GM12878 (cell line): ENCODE measurements around the gene UHMK1. TPM values are rescaled to one million over a fixed set of nuclear protein-coding genes. Genes with fewer than 3 reads are reported as not detected.

Source experiments
- ATAC-seq: fragments of 200-7000 bp; cut with Tn5 transposase; 3 replicates; pipeline ENCODE4 v1.9.1; 2020; ENCODE audit warnings: mild to moderate bottlenecking, moderate library complexity
- BruUV-seq: library from RNA; stranded (reverse); fragments of 400-500 nt; replicated peaks from 2 replicates; lab custom pipeline; 2021; lab: Mats Ljungman, UMichigan
- CTCF ChIA-PET: fragments of 300-600 bp; sonication (Branson Sonifier 250); formaldehyde crosslinking; extraction: SDS; loops from one replicate; lab custom pipeline; 2021; ENCODE audit warnings: inconsistent platforms; lab: Yijun Ruan, JAX
- POLR2A ChIA-PET: fragments of 350-600 bp; formaldehyde crosslinking; extraction: SDS; loops from one replicate; lab custom pipeline; 2021; ENCODE audit warnings: inconsistent platforms; lab: Charles Lee
- RAD21 ChIA-PET: fragments of 300-600 bp; sonication (Branson Sonifier 250); formaldehyde crosslinking; loops from one replicate; lab custom pipeline; 2023; ENCODE audit warnings: antibody characterized with exemption; ENCODE audit not compliant: unreplicated experiment; lab: Charles Lee
- SMC1A ChIA-PET: fragments of 300-600 bp; sonication (Branson Sonifier 250); formaldehyde crosslinking; loops from one replicate; lab custom pipeline; 2023; ENCODE audit not compliant: unreplicated experiment, uncharacterized antibody; lab: Charles Lee
- DNase-seq: peaks from one replicate; pipeline ENCODE4 v3.0.0-alpha.2; 2011; ENCODE audit warnings: low read depth, low spot score
- FAIRE-seq: peaks from 3 replicates; lab custom pipeline; 2011; peaks lifted over from hg19 to GRCh38; lab: Jason Lieb, UNC
- H2AFZ ChIP-seq: 2 replicates; pipeline ENCODE4 v1.6.0; 2011; ENCODE audit warnings: low read depth, low read length, control low read depth; ENCODE audit not compliant: control insufficient read depth
- H3K27ac ChIP-seq: 2 replicates; pipeline ENCODE4 v1.5.1; 2011; ENCODE audit warnings: control low read depth; ENCODE audit not compliant: control insufficient read depth, insufficient read depth
- H3K27me3 ChIP-seq, 2 experiments: replicated peaks in 1 of 2; 2 replicates each; pipeline versions ENCODE4 v1.6.0 to v1.6.1; 2011; ENCODE audit warnings: low read length in 1 of 2; ENCODE audit not compliant: control insufficient read depth in 2 of 2, insufficient read depth in 2 of 2
- H3K36me3 ChIP-seq, 2 experiments: 2 replicates each; pipeline ENCODE4 v1.5.1; 2011; ENCODE audit warnings: low read length in 1 of 2; ENCODE audit not compliant: control insufficient read depth in 2 of 2, insufficient read depth in 2 of 2
- H3K4me1 ChIP-seq: 2 replicates; pipeline ENCODE4 v1.6.1; 2011; ENCODE audit warnings: mild to moderate bottlenecking, low read length, moderate library complexity, mixed read lengths; ENCODE audit not compliant: control insufficient read depth, insufficient read depth
- H3K4me2 ChIP-seq: 2 replicates; pipeline ENCODE4 v1.6.0; 2011; ENCODE audit warnings: control low read depth; ENCODE audit not compliant: control insufficient read depth, insufficient read depth
- H3K4me3 ChIP-seq: fragments of 200-600 bp; sonication (generic); 2 replicates; pipeline ENCODE4 v1.5.1; 2016
- H3K79me2 ChIP-seq: 2 replicates; pipeline ENCODE4 v1.6.0; 2011; ENCODE audit warnings: low read length; ENCODE audit not compliant: control insufficient read depth, insufficient read depth
- H3K9ac ChIP-seq: 2 replicates; pipeline ENCODE4 v1.8.0; 2011; ENCODE audit warnings: low read length, control low read depth, mixed read lengths; ENCODE audit not compliant: control insufficient read depth, insufficient read depth
- H3K9me3 ChIP-seq: replicated peaks from 3 replicates; pipeline ENCODE4 v1.5.1; 2011; ENCODE audit warnings: mild to moderate bottlenecking, low read length; ENCODE audit not compliant: control insufficient read depth, insufficient read depth
- H4K20me1 ChIP-seq: 2 replicates; pipeline ENCODE4 v1.6.0; 2011; ENCODE audit not compliant: control insufficient read depth, insufficient read depth
- ATF7 ChIP-seq: fragments of 450-650 bp; IDR thresholded peaks from 2 replicates; pipeline ENCODE4 v1.6.1; 2016; ENCODE audit warnings: low read depth, mild to moderate bottlenecking
- EP300 ChIP-seq, 2 experiments: fragments of 150-350 bp in 1 of 2; IDR thresholded peaks; 2 replicates each; pipeline ENCODE4 v1.6.1; 2011 to 2012; ENCODE audit warnings: low read depth in 2 of 2, low read length in 2 of 2, borderline replicate concordance in 1 of 2, improper control_type of control experiment in 1 of 2, inconsistent platforms in 1 of 2; ENCODE audit not compliant: control insufficient read depth in 1 of 2
- HCFC1 ChIP-seq: fragments of 150-350 bp; IDR thresholded peaks from 2 replicates; pipeline ENCODE4 v1.6.1; 2014; ENCODE audit warnings: low read length
- MTA2 ChIP-seq: fragments of 450-650 bp; IDR thresholded peaks from 2 replicates; pipeline ENCODE4 v1.6.1; 2016; ENCODE audit warnings: low read depth, mild to moderate bottlenecking, moderate library complexity
- RAD21 ChIP-seq: IDR thresholded peaks from 2 replicates; pipeline ENCODE4 v1.6.1; 2011; ENCODE audit warnings: mild to moderate bottlenecking, low read depth, low read length, moderate library complexity; ENCODE audit not compliant: insufficient read depth
- SREBF1 ChIP-seq: IDR thresholded peaks from 2 replicates; pipeline ENCODE4 v1.6.1; 2012; ENCODE audit warnings: mild to moderate bottlenecking, low read length
- SREBF2 ChIP-seq: IDR thresholded peaks from 2 replicates; pipeline ENCODE4 v1.6.1; 2012; ENCODE audit warnings: mild to moderate bottlenecking, low read length
- ZBED1 ChIP-seq: IDR thresholded peaks from 2 replicates; pipeline ENCODE4 v1.6.1; 2016; ENCODE audit warnings: borderline replicate concordance
- ZNF274 ChIP-seq: IDR thresholded peaks from one replicate; pipeline ENCODE4 v1.8.0; 2011; ENCODE audit not compliant: insufficient read length, insufficient read depth
- WGBS: methylation state at CpG from one replicate; pipeline ENCODE4 v1.1.6; 2016; ENCODE audit warnings: low lambda C conversion rate; ENCODE audit not compliant: insufficient replicate concordance, insufficient coverage; ENCODE audit errors: missing lambda C conversion rate; 5-methylcytosine and 5-hydroxymethylcytosine counted together
- in situ Hi-C: fragments of 300-500 bp; cut with MboI; formaldehyde crosslinking; loops from 9 replicates; pipeline ENCODE4 v1.14.3; 2018; ENCODE audit warnings: mixed read lengths
- intact Hi-C: fragments of 100-400 bp; cut with micrococcal nuclease; formaldehyde crosslinking; loops from one replicate; pipeline ENCODE4 v1.14.2; 2022; ENCODE audit not compliant: unreplicated experiment
- polyA plus RNA-seq, 11 experiments: library from polyadenylated mRNA; depleted of rRNA in 4 of 11; unstranded in 6 of 11; stranded (reverse) in 5 of 11; fragments of >200 nt; fragmentation: Nextera tagmentation in 4 of 11; fragmentation: Illumina TruSeq in 1 of 11; extraction: Ambion mirVana in 4 of 11; extraction: Trizol in 1 of 11; gene quantifications; 1 replicate in 1 of 11; 2 replicates in 10 of 11; pipeline versions ENCODE4 v1.2.1 to v1.2.3, GENCODE V29; 2011 to 2016; ENCODE audit warnings: inconsistent platforms in 2 of 11, missing spikeins in 2 of 11, low read depth in 1 of 11
- total RNA-seq, 4 experiments: library from RNA; depleted of rRNA in 3 of 4; stranded (reverse); fragments of >200 nt in 3 of 4; fragmentation: Illumina TruSeq in 1 of 4; extraction: Trizol in 1 of 4; gene quantifications; 2 replicates each; pipeline versions ENCODE4 v1.2.1 to v1.2.3, GENCODE V29; 2013 to 2021
- TF ChIP-seq, protein P1 (sequence below): IDR thresholded peaks from 2 replicates; pipeline ENCODE4 v1.6.1; 2011; ENCODE audit warnings: low read depth, mild to moderate bottlenecking, low read length, moderate library complexity, borderline replicate concordance; ENCODE audit errors: extremely low read depth
- TF ChIP-seq, protein P2 (sequence below), 3 experiments: IDR thresholded peaks in 2 of 3; conservative IDR thresholded peaks in 1 of 3; 2 replicates each; pipeline ENCODE4 v1.5.1; 2011; ENCODE audit warnings: low read depth in 3 of 3, low read length in 3 of 3, mild to moderate bottlenecking in 3 of 3, control low read depth in 2 of 3, moderate library complexity in 2 of 3, inconsistent platforms in 1 of 3, mixed read lengths in 1 of 3; ENCODE audit not compliant: control insufficient read depth in 2 of 3, insufficient read depth in 1 of 3; ENCODE audit errors: extremely low read depth in 1 of 3
- TF ChIP-seq, protein P3 (sequence below): fragments of 450-650 bp; IDR thresholded peaks from 2 replicates; pipeline ENCODE4 v1.6.1; 2018; ENCODE audit warnings: mild to moderate bottlenecking, low read depth, moderate library complexity; ENCODE audit not compliant: partially characterized antibody

The UHMK1 gene
- total and polyA plus RNA-seq, 10 of the 15 experiments (the other 5 are each of a cell fraction or from before 2014, with no cell fraction given) = 5.7 to 52.7 (median 28.3) TPM

DNA sequence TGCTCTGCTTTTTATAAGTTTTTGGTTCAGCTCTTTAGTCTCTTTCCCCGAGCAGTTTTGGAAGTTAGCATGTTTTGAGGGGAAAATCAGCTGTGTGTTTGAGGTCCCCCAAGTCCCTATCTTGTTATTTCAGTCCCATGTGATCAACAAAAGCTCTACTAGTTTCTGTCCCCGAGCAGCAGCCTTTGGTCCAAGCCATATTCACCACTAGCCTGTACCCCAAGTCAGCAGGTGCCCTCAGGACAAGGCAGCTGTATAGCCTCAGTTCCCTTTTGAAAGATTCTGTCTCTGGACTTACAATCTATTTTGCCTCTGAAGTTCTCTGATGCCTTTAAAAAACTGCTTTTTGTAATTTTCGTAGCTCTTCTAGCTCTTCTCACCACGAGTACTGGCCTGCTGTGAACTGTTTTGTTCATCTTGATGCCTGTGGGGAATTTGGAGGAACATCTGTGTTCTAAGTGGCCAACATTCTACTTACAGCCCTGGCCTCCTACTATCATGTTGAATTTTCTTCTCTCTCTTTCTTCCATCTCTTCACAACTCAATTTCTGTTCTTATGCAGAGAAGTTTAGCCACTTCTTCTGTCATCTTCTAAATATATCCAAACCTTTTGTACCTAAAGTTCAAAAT, 80.6 kb downstream of the UHMK1 start:
- ChIA-PET SMC1A (interaction anchor here (1.3 to 1.5 kb wide), 2 partner anchors 10 to 19 kb away, joined by 3 to 4 read pairs; no protein-coding TSS in a partner anchor), CTCF (interaction anchor here (1.2 to 2.7 kb wide), 3 partner anchors 9 to 40 kb away, joined by 4 to 6 read pairs (median 5); no protein-coding TSS in a partner anchor), POLR2A (interaction anchor here (1.2 to 1.7 kb wide), 2 partner anchors 14 to 18 kb away, joined by 6 to 7 read pairs; no protein-coding TSS in a partner anchor), RAD21 (no interaction called here)
- H2AFZ ChIP-seq = no peak overlapping the region
- no peak for FAIRE-seq
- H3K79me2 ChIP-seq = no peaks in the 10 kb centered on the region
- no peak for ATAC-seq
- H3K9ac ChIP-seq = no peak overlapping the region
- H3K27me3 ChIP-seq = no peaks in the 10 kb centered on the region
- no TSS peak for BruUV-seq
- H3K4me1 ChIP-seq = no peaks in the 10 kb centered on the region
- in situ Hi-C loops (no loop called here), intact Hi-C loops (no loop called here)
- no peak for DNase-seq
- H3K9me3 ChIP-seq = no peaks in the 10 kb centered on the region
- TF ChIP-seq, protein P1, sequence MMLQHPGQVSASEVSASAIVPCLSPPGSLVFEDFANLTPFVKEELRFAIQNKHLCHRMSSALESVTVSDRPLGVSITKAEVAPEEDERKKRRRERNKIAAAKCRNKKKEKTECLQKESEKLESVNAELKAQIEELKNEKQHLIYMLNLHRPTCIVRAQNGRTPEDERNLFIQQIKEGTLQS = no peak
- TF ChIP-seq RAD21 (no peak), ZBED1 (no peak), SREBF2 (no peak), SREBF1 (no peak), EP300 (IDR thresholded peaks at IDR 0.05; ENCODE audit: borderline replicate concordance in 1 of 2, control insufficient read depth in 1 of 2, low read depth in 2 of 2, low read length in 2 of 2) (no peak), ZNF274 (no peak), HCFC1 (no peak), ATF7 (no peak), MTA2 (no peak)
- TF ChIP-seq, protein P2, sequence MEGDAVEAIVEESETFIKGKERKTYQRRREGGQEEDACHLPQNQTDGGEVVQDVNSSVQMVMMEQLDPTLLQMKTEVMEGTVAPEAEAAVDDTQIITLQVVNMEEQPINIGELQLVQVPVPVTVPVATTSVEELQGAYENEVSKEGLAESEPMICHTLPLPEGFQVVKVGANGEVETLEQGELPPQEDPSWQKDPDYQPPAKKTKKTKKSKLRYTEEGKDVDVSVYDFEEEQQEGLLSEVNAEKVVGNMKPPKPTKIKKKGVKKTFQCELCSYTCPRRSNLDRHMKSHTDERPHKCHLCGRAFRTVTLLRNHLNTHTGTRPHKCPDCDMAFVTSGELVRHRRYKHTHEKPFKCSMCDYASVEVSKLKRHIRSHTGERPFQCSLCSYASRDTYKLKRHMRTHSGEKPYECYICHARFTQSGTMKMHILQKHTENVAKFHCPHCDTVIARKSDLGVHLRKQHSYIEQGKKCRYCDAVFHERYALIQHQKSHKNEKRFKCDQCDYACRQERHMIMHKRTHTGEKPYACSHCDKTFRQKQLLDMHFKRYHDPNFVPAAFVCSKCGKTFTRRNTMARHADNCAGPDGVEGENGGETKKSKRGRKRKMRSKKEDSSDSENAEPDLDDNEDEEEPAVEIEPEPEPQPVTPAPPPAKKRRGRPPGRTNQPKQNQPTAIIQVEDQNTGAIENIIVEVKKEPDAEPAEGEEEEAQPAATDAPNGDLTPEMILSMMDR (IDR thresholded peaks at IDR 0.05 in 2 of 3, conservative IDR thresholded peaks at IDR 0.05 in 1 of 3; ENCODE audit: control insufficient read depth in 2 of 3, extremely low read depth in 1 of 3, insufficient read depth in 1 of 3, low read depth in 3 of 3, low read length in 3 of 3) = no peak
- TF ChIP-seq, protein P3, sequence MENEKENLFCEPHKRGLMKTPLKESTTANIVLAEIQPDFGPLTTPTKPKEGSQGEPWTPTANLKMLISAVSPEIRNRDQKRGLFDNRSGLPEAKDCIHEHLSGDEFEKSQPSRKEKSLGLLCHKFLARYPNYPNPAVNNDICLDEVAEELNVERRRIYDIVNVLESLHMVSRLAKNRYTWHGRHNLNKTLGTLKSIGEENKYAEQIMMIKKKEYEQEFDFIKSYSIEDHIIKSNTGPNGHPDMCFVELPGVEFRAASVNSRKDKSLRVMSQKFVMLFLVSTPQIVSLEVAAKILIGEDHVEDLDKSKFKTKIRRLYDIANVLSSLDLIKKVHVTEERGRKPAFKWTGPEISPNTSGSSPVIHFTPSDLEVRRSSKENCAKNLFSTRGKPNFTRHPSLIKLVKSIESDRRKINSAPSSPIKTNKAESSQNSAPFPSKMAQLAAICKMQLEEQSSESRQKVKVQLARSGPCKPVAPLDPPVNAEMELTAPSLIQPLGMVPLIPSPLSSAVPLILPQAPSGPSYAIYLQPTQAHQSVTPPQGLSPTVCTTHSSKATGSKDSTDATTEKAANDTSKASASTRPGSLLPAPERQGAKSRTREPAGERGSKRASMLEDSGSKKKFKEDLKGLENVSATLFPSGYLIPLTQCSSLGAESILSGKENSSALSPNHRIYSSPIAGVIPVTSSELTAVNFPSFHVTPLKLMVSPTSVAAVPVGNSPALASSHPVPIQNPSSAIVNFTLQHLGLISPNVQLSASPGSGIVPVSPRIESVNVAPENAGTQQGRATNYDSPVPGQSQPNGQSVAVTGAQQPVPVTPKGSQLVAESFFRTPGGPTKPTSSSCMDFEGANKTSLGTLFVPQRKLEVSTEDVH = no peak
- no peaks in the 10 kb centered on the region for H4K20me1 ChIP-seq
- no peak overlapping the region for H3K4me3 ChIP-seq
- WGBS = 72% methylated on average over 4 of the region's 4 CpGs
- H3K36me3 ChIP-seq = 0 out of 4 replicates have a peak, but pooled peaks cover 0 to 4% of the 10 kb centered on the region in 2 experiments
- no peak overlapping the region for H3K4me2 ChIP-seq
- H3K27ac ChIP-seq = no peak overlapping the region
